ENCODE measurements around the gene RNF186. TPM values are rescaled to one million over a fixed set of nuclear protein-coding genes. Genes with fewer than 3 reads are reported as not detected.
A peak's percentile ranks its signal among the peaks of the same experiment; 100 is the strongest.

The RNF186 gene
- total and polyA plus RNA-seq, 2 of the 13 experiments (the other 11 are each of a cell fraction or from before 2014, with no cell fraction given), result 0.07 to 0.20 TPM

DNA sequence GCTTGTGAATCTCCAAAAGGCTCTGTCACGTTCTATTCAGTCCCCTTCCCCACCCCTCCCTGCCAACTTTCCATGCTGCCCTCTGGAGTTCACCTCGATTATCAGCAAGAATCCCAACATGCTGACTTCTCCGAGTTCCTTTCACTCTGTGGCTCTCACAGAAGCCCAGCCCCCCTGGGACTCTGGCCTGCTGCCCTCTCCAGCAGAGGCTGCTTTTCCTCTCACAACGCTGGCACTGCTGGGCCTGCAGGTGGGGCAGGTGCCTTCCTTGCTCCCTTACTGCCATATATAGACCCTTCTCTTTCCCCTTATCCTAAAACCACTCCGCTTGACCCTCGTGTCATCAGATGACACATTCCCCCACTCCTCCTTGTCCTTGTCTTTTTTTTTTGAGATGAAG, 10.2 kb upstream of the RNF186 start (continued):
- TF ChIP-seq, protein P1, sequence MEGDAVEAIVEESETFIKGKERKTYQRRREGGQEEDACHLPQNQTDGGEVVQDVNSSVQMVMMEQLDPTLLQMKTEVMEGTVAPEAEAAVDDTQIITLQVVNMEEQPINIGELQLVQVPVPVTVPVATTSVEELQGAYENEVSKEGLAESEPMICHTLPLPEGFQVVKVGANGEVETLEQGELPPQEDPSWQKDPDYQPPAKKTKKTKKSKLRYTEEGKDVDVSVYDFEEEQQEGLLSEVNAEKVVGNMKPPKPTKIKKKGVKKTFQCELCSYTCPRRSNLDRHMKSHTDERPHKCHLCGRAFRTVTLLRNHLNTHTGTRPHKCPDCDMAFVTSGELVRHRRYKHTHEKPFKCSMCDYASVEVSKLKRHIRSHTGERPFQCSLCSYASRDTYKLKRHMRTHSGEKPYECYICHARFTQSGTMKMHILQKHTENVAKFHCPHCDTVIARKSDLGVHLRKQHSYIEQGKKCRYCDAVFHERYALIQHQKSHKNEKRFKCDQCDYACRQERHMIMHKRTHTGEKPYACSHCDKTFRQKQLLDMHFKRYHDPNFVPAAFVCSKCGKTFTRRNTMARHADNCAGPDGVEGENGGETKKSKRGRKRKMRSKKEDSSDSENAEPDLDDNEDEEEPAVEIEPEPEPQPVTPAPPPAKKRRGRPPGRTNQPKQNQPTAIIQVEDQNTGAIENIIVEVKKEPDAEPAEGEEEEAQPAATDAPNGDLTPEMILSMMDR (CRISPR knock-in tag; IDR thresholded peaks at IDR 0.05), result peak; percentile 43

DNA sequence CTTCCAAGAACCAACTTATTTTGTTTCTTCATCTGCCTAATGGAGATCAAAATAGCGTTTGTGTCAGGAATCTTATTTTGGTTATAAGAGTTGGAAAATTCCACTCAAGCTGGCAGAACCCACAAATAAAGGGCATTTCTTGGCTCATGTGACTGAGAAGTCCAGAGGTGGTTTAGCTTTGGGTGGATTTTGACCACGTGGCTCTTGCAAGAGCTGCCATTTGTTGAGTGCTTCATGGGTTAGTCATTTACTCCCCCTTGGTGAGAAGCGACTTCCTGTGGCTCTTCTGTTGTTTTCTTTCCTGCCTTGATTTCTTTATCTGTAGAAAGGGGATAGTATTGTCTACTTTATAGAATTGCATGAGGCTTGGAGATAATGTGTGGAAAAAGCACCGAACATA, 9.5 kb upstream of the RNF186 start:
- ATAC-seq, result no peak
- in situ Hi-C loops (cut with HindIII; ENCODE audit: extremely low pct_ligation_motif_present, low pct_unique_long_range_greater_than_20kb), result no loop called here
- Histone ChIP-seq H3K4me3 (replicated peaks in 1 of 3; ENCODE audit: insufficient read depth in 1 of 3, low read depth in 2 of 3, low read length in 3 of 3) (no peak overlapping the region), H4K20me1 (ENCODE audit: insufficient read depth, low read length) (no peaks in the 10 kb centered on the region), H3K9ac (ENCODE audit: insufficient read depth, low read depth, low read length) (no peak overlapping the region), H3K36me3 (replicated peaks in 1 of 2; ENCODE audit: control insufficient read depth in 1 of 2, insufficient read depth in 2 of 2, low read length in 2 of 2) (no peaks in the 10 kb centered on the region), H3K27me3 (ENCODE audit: control insufficient read depth in 1 of 2, insufficient read depth in 2 of 2, low read length in 2 of 2) (no peaks in the 10 kb centered on the region; a peak in 1 of 5 replicates), H3K27ac (ENCODE audit: extremely low read length, insufficient read depth, low read length) (no peak overlapping the region), H3K4me2 (ENCODE audit: low read depth, low read length) (no peak overlapping the region), H3K9me3 (ENCODE audit: low read length) (no peaks in the 10 kb centered on the region), H2AFZ (ENCODE audit: low read length) (no peak overlapping the region), H3K4me1 (ENCODE audit: insufficient read depth, low read length) (peaks cover 20% of the 10 kb centered on the region), H3K79me2 (ENCODE audit: insufficient read depth, low read length) (no peaks in the 10 kb centered on the region)
- TF ChIP-seq, protein P2, sequence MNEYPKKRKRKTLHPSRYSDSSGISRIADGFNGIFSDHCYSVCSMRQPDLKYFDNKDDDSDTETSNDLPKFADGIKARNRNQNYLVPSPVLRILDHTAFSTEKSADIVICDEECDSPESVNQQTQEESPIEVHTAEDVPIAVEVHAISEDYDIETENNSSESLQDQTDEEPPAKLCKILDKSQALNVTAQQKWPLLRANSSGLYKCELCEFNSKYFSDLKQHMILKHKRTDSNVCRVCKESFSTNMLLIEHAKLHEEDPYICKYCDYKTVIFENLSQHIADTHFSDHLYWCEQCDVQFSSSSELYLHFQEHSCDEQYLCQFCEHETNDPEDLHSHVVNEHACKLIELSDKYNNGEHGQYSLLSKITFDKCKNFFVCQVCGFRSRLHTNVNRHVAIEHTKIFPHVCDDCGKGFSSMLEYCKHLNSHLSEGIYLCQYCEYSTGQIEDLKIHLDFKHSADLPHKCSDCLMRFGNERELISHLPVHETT (CRISPR knock-in tag; conservative IDR thresholded peaks at IDR 0.05), result no peak
- TF ChIP-seq SRSF1 (optimal IDR thresholded peaks at IDR 0.05; ENCODE audit: low read depth, low read length) (no peak), RARA (CRISPR knock-in tag; IDR thresholded peaks at IDR 0.05) (no peak), GABPA (IDR thresholded peaks at IDR 0.05; ENCODE audit: low read depth, low read length) (no peak), GABPA (CRISPR knock-in tag; IDR thresholded peaks at IDR 0.05; ENCODE audit: low read depth) (no peak), PHF8 (CRISPR knock-in tag; IDR thresholded peaks at IDR 0.05) (no peak), ZNF335 (CRISPR knock-in tag; IDR thresholded peaks at IDR 0.05) (no peak), ZNF460 (CRISPR knock-in tag; IDR thresholded peaks at IDR 0.05; ENCODE audit: borderline replicate concordance) (no peak)
- TF ChIP-seq, protein P3, sequence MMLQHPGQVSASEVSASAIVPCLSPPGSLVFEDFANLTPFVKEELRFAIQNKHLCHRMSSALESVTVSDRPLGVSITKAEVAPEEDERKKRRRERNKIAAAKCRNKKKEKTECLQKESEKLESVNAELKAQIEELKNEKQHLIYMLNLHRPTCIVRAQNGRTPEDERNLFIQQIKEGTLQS (CRISPR knock-in tag; IDR thresholded peaks at IDR 0.05), result no peak
- TF ChIP-seq, protein P4, sequence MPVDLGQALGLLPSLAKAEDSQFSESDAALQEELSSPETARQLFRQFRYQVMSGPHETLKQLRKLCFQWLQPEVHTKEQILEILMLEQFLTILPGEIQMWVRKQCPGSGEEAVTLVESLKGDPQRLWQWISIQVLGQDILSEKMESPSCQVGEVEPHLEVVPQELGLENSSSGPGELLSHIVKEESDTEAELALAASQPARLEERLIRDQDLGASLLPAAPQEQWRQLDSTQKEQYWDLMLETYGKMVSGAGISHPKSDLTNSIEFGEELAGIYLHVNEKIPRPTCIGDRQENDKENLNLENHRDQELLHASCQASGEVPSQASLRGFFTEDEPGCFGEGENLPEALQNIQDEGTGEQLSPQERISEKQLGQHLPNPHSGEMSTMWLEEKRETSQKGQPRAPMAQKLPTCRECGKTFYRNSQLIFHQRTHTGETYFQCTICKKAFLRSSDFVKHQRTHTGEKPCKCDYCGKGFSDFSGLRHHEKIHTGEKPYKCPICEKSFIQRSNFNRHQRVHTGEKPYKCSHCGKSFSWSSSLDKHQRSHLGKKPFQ (CRISPR knock-in tag; IDR thresholded peaks at IDR 0.05; ENCODE audit: insufficient replicate concordance), result no peak
- intact Hi-C loops (cut with micrococcal nuclease; ENCODE audit: unreplicated experiment), result no loop called here
- no TSS peak for BruUV-seq (replicated peaks)
- ChIA-PET POLR2A (no interaction called here), CTCF (ENCODE audit: low intra/inter-chr PET ratio, low total read pairs) (no interaction called here)
- WGBS (ENCODE audit: low lambda C conversion rate), result 25% methylated on average over 4 of the region's 4 CpGs
- no peak for FAIRE-seq
- DNase-seq (ENCODE audit: low spot score), result no peak

All from HepG2 (cell line).